CD4-positive, alpha-beta T cell treated with Interleukin-1 beta for 1 hour (primary cell): Measurements from ENCODE around the gene OSM.
"Not testable (repeated sequence)": the region's sequence is repeated elsewhere in the genome, so short reads cannot be mapped to it uniquely, and the experiment has no call there.

Source experiments
- DNase-seq, 2 donors: peaks; one replicate each; pipeline ENCODE4 v3.0.0-alpha.2; 2020 to 2022

Gene OSM

DNA sequence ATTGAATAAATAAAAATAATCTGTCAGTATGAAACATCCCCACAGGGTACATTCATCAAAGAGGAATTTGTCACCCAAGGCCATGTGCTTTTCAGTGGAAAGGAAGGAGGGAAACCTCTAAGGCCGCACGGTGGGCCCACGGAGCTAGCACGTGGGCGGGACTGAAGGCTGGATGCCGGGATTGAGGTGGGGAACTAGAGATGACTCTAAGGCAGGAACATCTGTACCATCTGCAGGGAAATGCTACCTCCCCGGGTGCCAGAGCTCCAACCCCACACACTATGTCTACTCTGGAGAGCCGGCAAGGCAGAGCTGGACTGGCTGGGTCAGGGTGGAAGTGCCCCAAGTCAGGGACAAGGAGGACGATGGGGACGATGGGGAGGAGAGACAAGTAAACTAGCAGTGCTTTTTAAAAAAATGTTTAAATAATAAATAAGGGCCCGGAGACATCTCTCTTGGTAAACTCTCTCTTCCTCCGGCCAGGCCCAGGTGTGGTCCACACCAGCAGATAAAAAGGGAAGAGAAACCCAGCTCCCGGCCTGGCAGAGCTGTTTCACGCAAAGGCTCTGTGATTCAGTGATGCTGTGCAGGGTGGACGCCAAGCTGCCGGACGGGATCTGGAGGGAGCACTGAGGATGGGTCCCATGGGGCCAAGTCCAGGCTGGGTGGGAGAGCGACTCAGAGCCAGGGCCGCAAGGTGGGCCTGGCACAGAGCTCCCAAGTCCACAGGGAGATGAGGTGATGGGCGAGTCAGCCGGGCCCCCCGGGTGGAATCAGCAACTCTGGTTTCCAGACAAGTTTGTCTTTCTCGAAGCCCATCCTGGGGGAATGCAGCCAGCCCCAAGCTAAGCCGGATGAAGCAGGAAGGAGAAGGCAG, 25.9 kb downstream of the OSM start:
- DNase-seq: no peak

GRCh38 chr22:30239488-30240405, 26.9 kb downstream of the OSM start:
- no peak for DNase-seq

DNA sequence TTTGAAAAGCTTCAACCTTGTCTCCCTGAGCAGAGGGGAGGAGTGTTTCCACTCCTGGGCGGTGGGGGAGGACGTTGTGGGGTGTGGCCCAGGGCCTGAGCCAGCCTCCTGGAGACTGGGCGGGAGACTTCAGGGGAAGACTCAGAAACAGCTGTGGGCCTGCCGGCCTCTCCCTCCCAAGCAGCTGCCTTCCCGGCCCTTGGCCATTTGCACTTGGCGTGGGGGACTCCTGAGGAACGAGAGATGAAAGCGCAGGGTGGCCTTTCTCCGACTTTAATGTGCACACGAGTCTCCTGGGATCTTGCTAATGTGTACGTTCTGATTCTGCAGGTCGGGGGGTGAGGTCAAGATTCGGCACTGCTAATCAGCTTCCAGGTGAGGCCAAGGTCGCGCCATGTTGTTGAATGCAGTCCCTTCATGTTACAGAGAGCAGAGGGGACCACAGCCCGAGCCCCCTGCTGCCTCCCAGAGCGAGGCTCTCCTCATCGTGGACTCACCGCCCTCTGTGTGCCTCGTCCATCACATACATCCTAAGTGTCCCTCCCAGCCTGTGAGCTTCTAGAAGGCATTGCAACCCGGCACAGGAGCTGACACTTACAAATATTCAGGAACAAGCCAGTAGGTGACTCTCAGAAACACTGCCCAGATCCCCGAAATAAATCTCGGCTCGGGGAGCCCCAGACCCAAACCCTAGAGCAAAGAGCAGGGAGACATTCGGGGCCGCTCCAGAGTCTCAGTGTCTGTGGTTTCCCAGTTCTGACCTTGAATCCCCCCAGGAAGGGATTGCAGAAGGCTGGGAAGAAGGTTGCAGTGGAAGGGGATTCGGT, 27.8 kb downstream of the OSM start:
- DNase-seq: no peak

GRCh38 chr22:30238136-30238535, 28.5 kb downstream of the OSM start:
- DNase-seq: no peak

DNA sequence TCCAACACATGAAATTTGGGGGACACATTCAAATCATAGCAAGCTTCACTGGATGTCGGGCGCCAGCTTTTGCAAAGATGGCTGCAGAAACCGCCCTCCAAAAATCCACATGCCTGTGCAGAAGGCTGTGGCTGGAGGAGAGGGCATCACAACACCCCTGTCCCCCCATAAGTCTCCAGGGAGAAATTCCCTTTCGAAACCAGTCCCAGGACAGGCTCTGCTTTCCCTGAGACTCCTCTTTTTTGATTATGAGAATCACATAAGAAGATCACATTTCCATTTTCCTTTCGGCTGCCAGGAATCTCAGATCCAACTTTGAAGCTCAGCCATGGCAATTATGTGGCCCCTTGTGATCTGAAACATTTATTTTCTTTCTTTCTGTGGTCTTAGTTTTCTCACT, 29.8 kb downstream of the OSM start:
- no peak for DNase-seq

- DNase-seq: no peak
These were observed 30.9 kb downstream of the OSM start for GRCh38 chr22:30235687-30236170.

DNA sequence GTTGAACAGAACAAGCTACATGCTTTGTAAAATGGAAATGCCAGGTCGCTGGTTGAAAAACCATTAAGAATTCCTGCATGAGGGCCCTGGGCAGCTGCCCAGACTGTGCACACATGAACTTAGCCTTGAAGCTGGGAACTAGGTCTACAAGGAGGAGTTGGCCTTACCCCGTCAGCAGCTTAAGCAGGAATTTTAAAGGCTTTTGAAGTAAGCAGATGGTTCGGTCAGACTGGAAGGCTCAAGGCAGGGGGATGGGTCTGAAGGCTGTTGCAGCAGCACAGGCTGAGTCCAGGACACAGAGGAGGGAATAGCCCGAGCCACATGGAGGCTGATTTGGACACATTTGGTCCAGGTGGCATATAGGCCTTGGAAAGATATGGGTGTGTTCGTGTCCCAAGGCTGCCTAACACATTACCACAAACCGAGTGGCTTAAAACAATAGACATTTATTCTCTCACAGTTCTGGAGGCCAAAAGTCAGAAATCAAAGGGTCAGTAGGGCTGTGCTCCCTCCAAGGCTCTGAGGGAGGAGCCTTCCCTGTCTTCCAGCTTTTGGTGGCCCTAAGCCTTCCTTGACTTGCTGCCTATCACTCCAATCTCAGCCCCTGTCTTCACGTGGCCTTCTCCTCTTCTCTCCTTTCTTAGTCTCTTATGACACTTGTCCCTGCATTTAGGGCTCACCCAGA, 31.7 kb downstream of the OSM start:
- no peak for DNase-seq

DNA sequence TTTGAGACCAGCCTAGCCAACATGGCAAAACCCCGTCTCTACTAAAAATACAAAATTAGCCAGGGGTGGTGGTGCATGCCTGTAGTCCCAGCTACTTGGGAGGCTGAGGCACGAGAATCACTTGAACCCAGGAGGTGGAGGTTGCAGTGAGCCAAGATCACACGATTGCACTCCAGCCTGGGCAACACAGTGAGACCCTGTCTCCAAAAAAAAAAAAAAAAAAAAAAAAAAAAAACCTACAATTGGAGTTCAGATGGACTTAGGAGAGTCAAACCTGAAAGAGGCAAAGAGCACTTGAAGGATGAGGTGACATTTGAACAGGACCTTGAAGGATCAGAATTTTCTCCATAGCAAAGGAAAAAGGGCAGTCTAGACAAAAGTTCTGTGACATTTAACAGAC, 32.3 kb downstream of the OSM start:
- not testable (repeated sequence) for DNase-seq

- DNase-seq: no peak
These were observed 33.1 kb downstream of the OSM start for GRCh38 chr22:30233582-30233981.

GRCh38 chr22:30232716-30233218, 33.9 kb downstream of the OSM start:
- no peak for DNase-seq

DNA sequence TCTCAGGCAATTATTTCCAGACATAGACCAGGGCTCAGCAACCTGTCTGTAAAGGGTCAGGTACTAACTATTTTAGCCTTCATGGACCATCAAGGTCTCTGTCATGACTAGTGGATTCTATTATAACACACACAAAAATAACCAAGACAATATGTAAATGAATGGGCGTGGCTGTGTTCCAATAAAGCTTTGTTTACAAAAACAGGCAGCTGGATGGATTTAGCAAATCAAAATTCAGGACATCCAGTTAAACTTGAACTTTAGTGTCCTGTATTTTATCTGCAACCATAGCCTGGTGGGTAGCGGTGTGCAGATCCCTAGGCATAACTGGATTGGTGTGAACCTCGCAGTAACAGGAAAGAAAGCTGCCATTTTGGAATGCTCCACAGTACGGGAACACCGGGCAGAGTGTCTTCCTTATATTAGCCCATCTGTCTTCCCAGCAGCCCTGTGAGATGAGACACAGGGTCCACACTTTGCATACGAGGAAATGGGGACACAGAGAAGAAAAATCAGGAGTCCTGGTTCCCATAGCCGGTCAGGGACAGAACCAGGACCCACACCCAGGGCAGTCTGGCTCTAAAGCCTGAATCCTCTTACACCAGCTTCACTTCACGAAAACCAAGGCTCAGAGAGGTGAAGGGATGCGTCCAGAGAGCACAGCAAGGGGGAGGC, 35.7 kb downstream of the OSM start:
- DNase-seq: no peak

DNA sequence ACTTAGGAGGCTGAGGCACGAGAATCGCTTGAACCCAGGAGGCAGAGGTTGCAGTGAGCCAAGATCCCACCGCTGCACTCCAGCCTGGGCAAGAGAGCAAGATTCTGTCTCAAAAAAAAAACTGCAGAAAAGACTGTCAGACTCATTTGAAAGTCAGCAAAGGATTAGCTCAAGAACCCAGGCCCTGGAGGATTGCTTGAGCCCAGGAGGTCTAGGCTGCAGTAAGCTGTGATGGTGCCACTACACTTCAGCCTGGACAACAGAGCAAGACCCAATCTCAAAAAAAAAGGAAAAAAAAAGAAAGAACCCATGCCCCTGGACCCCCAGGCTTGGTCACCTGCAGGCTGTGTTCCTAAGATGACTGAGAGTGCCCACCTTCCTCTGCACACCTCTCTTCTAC, 36.3 kb downstream of the OSM start:
- DNase-seq: no peak

DNA sequence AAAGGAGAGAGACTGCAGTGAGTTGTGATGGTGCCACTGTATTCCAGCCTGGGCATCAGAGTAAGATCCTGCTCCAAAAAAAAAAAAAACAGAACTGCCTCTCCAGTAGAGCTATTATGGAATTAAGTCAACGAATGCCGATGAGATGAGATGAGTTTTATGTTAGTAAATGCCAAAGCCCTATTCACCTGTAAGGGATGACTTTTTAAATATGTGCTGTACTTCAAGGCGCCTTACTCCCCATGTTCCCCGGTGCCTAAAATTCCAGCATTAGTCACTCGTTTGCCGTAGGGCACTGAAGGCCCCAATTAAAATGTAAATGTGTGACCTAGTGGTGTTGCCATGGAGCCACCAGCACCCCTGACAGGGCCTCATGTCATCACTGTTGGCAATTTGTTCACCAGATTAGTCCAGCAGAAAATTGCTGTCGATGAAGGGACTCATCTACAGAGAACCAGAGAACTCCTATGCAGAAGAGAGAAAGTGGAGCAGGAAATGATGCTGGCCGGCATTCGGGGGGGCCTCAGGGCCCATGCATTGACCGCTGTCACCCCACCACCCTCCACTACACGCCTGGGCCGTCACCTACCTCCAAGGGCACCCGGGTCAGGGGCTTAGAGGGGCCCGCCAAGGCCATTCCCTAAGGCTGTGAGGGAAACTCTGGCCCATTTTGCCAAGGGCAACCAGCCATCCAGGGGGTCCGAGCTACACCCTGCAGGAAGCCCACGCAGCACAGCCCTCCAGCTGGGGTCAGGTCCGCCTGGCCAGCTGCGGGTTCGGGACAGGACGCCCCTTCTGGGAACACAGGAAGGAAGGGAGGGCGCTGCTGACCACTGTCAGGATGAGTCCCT, 37.9 kb downstream of the OSM start:
- no peak for DNase-seq

GRCh38 chr22:30227438-30228228, 39.0 kb downstream of the OSM start:
- no peak for DNase-seq

DNA sequence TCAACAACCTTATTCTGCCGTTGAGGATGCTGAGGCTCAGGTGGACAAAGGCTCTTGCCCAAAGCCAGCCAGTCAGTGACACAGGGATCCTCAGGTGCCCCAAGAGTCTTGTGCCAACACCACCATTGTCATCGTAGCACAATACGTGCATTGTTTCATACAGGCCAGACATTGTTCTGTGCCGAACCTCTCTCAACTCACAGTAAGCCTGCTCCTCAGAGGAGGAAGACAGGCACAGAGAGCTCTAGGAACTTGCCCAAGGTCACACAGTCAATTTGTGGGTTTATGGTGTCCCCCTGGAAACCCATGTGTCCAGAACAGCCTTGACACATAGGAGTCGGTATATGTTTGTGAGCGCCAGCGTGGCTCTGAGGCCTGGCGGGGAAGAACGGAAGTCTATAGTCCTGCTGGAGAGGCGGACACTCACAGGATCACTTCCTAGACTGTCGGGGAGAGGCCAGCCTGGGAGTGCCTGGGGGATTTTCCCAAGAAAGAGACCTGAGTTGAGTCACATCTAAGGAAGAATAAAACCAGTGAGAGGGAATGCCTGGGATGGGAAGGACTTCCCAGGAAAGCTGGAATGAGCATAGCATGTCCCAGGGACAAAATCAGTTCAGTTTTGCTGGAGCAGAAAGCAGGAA, 40.3 kb downstream of the OSM start:
- no peak for DNase-seq

- DNase-seq: no peak
These were observed 41.3 kb downstream of the OSM start for GRCh38 chr22:30225220-30225927.

- DNase-seq: no peak
These were observed 42.3 kb downstream of the OSM start for GRCh38 chr22:30224161-30224857.

DNA sequence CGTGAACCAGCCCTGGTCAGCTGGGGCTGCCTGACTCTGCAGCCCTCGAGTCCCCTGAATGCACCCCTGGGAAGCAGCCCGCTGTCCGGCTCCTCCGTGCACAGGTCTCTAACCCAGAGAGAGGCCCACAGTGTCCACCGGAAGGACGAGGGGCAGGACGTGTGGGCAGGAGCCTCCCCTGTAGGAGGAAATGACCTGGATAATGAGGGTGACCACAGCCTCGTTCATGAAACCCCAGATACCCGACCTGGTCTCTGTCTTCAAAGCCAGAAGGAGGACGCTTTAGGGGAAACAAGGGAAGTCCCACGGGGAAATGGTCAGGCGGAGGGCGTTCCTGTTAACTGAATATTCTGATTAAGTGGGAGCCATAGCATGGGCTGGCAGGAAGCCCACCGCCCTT, 43.3 kb downstream of the OSM start:
- DNase-seq: no peak
